HEK293 (cell line): ENCODE results near the gene OAF.

Source experiments
- CTCF ChIA-PET: fragments of 350-600 bp; formaldehyde crosslinking; extraction: SDS; loops from one replicate; lab custom pipeline; 2021; ENCODE audit warnings: antibody characterized with exemption; lab: Yijun Ruan, JAX
- POLR2A ChIA-PET: fragments of 300-600 bp; formaldehyde crosslinking; extraction: SDS; loops from one replicate; lab custom pipeline; 2020; ENCODE audit warnings: antibody characterized with exemption, inconsistent platforms; lab: Yijun Ruan, JAX
- H3K27ac ChIP-seq: fragments of 200-500 bp; sonication (Bioruptor generic); 2 replicates; pipeline ENCODE4 v1.5.1; 2014; ENCODE audit warnings: low read depth, low read length, control low read depth, inconsistent platforms; ENCODE audit errors: extremely low read depth
- H3K36me3 ChIP-seq, 2 experiments: fragments of 200-500 bp in 1 of 2; sonication (Bioruptor generic) in 1 of 2; 1 replicate in 1 of 2; 2 replicates in 1 of 2; pipeline ENCODE4 v1.5.1; 2014 to 2017; ENCODE audit warnings: inconsistent platforms in 2 of 2, low read length in 2 of 2; ENCODE audit not compliant: control insufficient read depth in 2 of 2, insufficient read depth in 1 of 2
- H3K4me1 ChIP-seq: fragments of 200-500 bp; sonication (Bioruptor generic); 2 replicates; pipeline ENCODE4 v1.5.1; 2014; ENCODE audit warnings: mild to moderate bottlenecking, low read length, inconsistent platforms; ENCODE audit not compliant: control insufficient read depth, insufficient read depth
- H3K4me3 ChIP-seq: 2 replicates; pipeline ENCODE4 v1.5.1; 2011; ENCODE audit warnings: low read depth, mild to moderate bottlenecking, control low read depth, low read length, moderate library complexity
- H3K9me3 ChIP-seq: fragments of 200-500 bp; sonication (Bioruptor generic); 2 replicates; pipeline ENCODE4 v1.5.1; 2014; ENCODE audit warnings: low read depth, low read length, inconsistent platforms; ENCODE audit not compliant: control insufficient read depth, insufficient read depth
- BCL11A ChIP-seq: fragments of 450-650 bp; formaldehyde crosslinking; IDR thresholded peaks from 2 replicates; pipeline ENCODE4 v1.5.1; 2016; ENCODE audit warnings: low read depth, missing biosample characterization, missing genetic modification characterization
- BCL11B ChIP-seq: fragments of 450-650 bp; formaldehyde crosslinking; IDR thresholded peaks from 2 replicates; pipeline ENCODE4 v1.5.1; 2016; ENCODE audit warnings: low read depth, missing biosample characterization, missing genetic modification characterization
- EGR2 ChIP-seq: fragments of 450-650 bp; formaldehyde crosslinking; IDR thresholded peaks from 2 replicates; pipeline ENCODE4 v1.5.1; 2016; ENCODE audit warnings: low read depth, missing biosample characterization, missing genetic modification characterization
- GFI1B ChIP-seq: fragments of 450-650 bp; formaldehyde crosslinking; IDR thresholded peaks from 2 replicates; pipeline ENCODE4 v1.5.1; 2016; ENCODE audit warnings: missing biosample characterization, missing genetic modification characterization
- GLIS1 ChIP-seq: fragments of 450-650 bp; formaldehyde crosslinking; IDR thresholded peaks from 2 replicates; pipeline ENCODE4 v1.5.1; 2016; ENCODE audit warnings: missing biosample characterization, missing genetic modification characterization
- HOXD13 ChIP-seq: sonication (generic); formaldehyde crosslinking; IDR thresholded peaks from 2 replicates; pipeline ENCODE4 v1.8.0; 2022; ENCODE audit warnings: missing genetic modification reagents, borderline replicate concordance
- OSR2 ChIP-seq: fragments of 450-650 bp; formaldehyde crosslinking; IDR thresholded peaks from 2 replicates; pipeline ENCODE4 v1.5.1; 2016; ENCODE audit warnings: missing biosample characterization, missing genetic modification characterization
- SP7 ChIP-seq: fragments of 450-650 bp; formaldehyde crosslinking; IDR thresholded peaks from 2 replicates; pipeline ENCODE4 v1.5.1; 2016; ENCODE audit warnings: missing biosample characterization, missing genetic modification characterization
- WT1 ChIP-seq: fragments of 450-650 bp; formaldehyde crosslinking; IDR thresholded peaks from 2 replicates; pipeline ENCODE4 v1.5.1; 2016; ENCODE audit warnings: missing biosample characterization, missing genetic modification characterization
- ZFHX2 ChIP-seq: fragments of 450-650 bp; formaldehyde crosslinking; conservative IDR thresholded peaks from 2 replicates; pipeline ENCODE4 v1.5.1; 2016; ENCODE audit warnings: missing biosample characterization, missing genetic modification characterization
- ZFP3 ChIP-seq: fragments of 450-650 bp; formaldehyde crosslinking; IDR thresholded peaks from 2 replicates; pipeline ENCODE4 v1.5.1; 2016; ENCODE audit warnings: low read depth, missing biosample characterization, missing genetic modification characterization
- ZIC2 ChIP-seq: fragments of 450-650 bp; formaldehyde crosslinking; IDR thresholded peaks from 2 replicates; pipeline ENCODE4 v1.5.1; 2016; ENCODE audit warnings: missing biosample characterization, missing genetic modification characterization
- ZNF274 ChIP-seq, 2 experiments: fragments of 200-500 bp in 1 of 2; fragments of 450-650 bp in 1 of 2; sonication (Bioruptor generic) in 1 of 2; formaldehyde crosslinking in 1 of 2; IDR thresholded peaks; 2 replicates each; pipeline versions ENCODE4 v1.5.1 to v1.6.1; 2014 to 2016; ENCODE audit warnings: borderline replicate concordance in 1 of 2, inconsistent platforms in 1 of 2, low read length in 1 of 2, missing biosample characterization in 1 of 2, missing genetic modification characterization in 1 of 2
- ZNF426 ChIP-seq: fragments of 450-650 bp; formaldehyde crosslinking; IDR thresholded peaks from 2 replicates; pipeline ENCODE4 v1.5.1; 2017; ENCODE audit warnings: missing biosample characterization, missing genetic modification characterization, mild to moderate bottlenecking, inconsistent platforms, moderate library complexity
- ZNF677 ChIP-seq: fragments of 450-650 bp; IDR thresholded peaks from 2 replicates; pipeline ENCODE4 v1.5.0; 2018; ENCODE audit warnings: missing biosample characterization, mild to moderate bottlenecking, missing genetic modification characterization, moderate library complexity
- TF ChIP-seq, protein P1 (sequence below): fragments of 450-650 bp; formaldehyde crosslinking; IDR thresholded peaks from 2 replicates; pipeline ENCODE4 v1.5.1; 2016; ENCODE audit warnings: missing biosample characterization, missing genetic modification characterization
- TF ChIP-seq, protein P2 (sequence below): fragments of 450-650 bp; formaldehyde crosslinking; IDR thresholded peaks from 2 replicates; pipeline ENCODE4 v1.5.1; 2016; ENCODE audit warnings: missing biosample characterization, missing genetic modification characterization
- TF ChIP-seq, protein P3 (sequence below): fragments of 450-650 bp; formaldehyde crosslinking; IDR thresholded peaks from 2 replicates; pipeline ENCODE4 v1.5.1; 2016; ENCODE audit warnings: missing biosample characterization, missing genetic modification characterization
- TF ChIP-seq, protein P4 (sequence below): fragments of 450-650 bp; formaldehyde crosslinking; IDR thresholded peaks from 2 replicates; pipeline ENCODE4 v1.5.1; 2016; ENCODE audit warnings: missing biosample characterization, missing genetic modification characterization
- TF ChIP-seq, protein P5 (sequence below): fragments of 450-650 bp; formaldehyde crosslinking; IDR thresholded peaks from 2 replicates; pipeline ENCODE4 v1.5.1; 2016; ENCODE audit warnings: missing biosample characterization, missing genetic modification characterization

OAF gene

DNA sequence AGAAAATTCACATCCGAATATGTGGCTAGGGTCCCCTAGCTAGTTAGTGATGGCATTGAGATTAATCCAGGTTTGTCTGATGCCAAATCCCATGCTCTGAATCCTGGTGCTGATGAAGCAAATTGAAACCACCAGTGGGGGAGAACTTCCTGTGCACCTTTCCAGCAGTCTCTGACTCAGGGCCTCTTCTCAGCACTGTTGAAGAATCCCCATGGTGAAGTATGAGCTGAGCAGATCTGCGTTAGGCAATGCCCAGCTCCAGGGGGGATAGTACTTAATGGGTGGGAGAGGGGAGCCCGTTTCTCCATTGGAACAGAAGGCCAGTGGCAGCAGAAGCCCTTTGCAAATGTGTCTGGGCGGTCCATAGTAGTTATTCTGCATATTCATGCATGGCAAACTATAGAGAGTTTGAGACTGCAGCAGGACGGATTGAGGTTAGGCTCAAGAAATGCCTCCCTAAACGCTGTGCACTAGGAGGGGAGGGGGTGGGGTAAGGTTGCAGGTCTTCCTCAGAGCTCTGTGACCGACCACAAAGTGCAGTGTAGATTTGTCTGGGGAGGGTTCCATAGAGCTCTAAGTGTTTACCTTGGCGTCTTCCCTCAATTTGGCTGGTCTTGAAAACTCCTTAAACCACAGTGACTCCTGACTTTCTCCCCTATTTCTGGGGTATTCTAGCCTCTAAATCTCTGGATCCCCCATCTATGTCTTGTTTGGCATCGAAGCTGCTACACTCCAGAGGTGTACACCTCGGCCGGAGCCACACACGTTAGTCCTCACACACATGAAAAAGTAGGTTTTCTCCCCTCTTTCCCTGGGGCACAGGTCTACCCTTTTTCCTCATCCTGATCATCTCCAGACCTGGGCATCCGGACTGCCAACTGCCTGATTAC is 33.9 kb downstream of the OAF start:
- CTCF ChIA-PET: interaction anchor here (1.5 to 6.1 kb wide), 3 partner anchors 9 to 60 kb away, joined by 5 to 37 read pairs (median 26); no protein-coding TSS in a partner anchor
- Histone ChIP-seq H3K4me1 (no peaks in the 10 kb centered on the region), H3K36me3 (no peaks in the 10 kb centered on the region), H3K9me3 (no peaks in the 10 kb centered on the region), H3K27ac (no peak overlapping the region), H3K4me3 (no peak overlapping the region)
- TF ChIP-seq WT1 (tag by site-specific recombination): 0 out of 2 replicates have a peak, but pooled peaks have one; percentile 20
- TF ChIP-seq ZIC2 (tag by site-specific recombination): peak; percentile 43; the same call in 1 of the 2 replicates
- TF ChIP-seq ZFHX2 (tag by site-specific recombination): no peak
- peak; percentile 22; the same call in 1 of the 2 replicates for TF ChIP-seq GLIS1 (tag by site-specific recombination)
- TF ChIP-seq ZNF677 (tag by site-specific recombination): peak; percentile 69; the same call in 1 of the 2 replicates
- POLR2A ChIA-PET: no interaction called here

DNA sequence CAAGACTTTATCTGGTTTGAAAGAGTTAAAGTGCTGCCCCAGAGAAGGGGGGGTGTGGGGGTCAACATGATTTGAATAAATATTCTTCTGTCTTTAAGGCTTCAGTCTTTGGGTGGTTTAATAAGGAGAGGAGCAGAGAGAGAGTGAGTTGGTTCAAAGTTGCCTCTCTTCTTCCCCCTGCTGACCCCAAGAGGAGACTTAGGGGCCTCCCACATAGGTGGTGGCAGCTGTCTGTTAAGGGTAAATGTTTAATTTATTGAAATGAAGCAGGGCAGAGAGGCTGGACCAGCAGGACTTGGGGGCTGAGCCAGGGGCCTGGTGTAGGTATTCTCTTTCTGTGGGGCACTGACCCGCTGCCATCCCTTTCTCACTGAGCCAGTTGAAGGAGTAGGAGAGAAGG is 34.6 kb downstream of the OAF start:
- H3K4me3 ChIP-seq: no peak overlapping the region
- H3K4me1 ChIP-seq: no peaks in the 10 kb centered on the region
- ChIA-PET CTCF (interaction anchor here (1.5 to 6.1 kb wide), 4 partner anchors 10 to 59 kb away, joined by 5 to 37 read pairs (median 16); no protein-coding TSS in a partner anchor), POLR2A (no interaction called here)
- no peaks in the 10 kb centered on the region for H3K9me3 ChIP-seq
- TF ChIP-seq, protein P1, sequence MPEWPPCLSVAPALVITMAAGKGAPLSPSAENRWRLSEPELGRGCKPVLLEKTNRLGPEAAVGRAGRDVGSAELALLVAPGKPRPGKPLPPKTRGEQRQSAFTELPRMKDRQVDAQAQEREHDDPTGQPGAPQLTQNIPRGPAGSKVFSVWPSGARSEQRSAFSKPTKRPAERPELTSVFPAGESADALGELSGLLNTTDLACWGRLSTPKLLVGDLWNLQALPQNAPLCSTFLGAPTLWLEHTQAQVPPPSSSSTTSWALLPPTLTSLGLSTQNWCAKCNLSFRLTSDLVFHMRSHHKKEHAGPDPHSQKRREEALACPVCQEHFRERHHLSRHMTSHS (tag by site-specific recombination): no peak
- TF ChIP-seq, protein P2, sequence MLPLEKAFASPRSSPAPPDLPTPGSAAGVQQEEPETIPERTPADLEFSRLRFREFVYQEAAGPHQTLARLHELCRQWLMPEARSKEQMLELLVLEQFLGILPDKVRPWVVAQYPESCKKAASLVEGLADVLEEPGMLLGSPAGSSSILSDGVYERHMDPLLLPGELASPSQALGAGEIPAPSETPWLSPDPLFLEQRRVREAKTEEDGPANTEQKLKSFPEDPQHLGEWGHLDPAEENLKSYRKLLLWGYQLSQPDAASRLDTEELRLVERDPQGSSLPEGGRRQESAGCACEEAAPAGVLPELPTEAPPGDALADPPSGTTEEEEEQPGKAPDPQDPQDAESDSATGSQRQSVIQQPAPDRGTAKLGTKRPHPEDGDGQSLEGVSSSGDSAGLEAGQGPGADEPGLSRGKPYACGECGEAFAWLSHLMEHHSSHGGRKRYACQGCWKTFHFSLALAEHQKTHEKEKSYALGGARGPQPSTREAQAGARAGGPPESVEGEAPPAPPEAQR: no peak
- TF ChIP-seq ZNF426 (no peak), HOXD13 (CRISPR knock-in tag) (no peak), BCL11A (tag by site-specific recombination) (no peak), GFI1B (tag by site-specific recombination) (no peak)
- TF ChIP-seq, protein P3, sequence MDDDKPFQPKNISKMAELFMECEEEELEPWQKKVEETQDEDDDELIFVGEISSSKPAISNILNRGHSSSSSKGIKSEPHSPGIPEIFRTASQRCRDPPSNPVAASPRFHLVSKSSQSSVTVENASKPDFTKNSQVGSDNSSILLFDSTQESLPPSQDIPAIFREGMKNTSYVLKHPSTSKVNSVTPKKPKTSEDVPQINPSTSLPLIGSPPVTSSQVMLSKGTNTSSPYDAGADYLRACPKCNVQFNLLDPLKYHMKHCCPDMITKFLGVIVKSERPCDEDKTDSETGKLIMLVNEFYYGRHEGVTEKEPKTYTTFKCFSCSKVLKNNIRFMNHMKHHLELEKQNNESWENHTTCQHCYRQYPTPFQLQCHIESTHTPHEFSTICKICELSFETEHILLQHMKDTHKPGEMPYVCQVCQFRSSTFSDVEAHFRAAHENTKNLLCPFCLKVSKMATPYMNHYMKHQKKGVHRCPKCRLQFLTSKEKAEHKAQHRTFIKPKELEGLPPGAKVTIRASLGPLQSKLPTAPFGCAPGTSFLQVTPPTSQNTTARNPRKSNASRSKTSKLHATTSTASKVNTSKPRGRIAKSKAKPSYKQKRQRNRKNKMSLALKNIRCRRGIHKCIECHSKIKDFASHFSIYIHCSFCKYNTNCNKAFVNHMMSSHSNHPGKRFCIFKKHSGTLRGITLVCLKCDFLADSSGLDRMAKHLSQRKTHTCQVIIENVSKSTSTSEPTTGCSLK (tag by site-specific recombination): no peak
- TF ChIP-seq, all 188 proteins: peak for 0
- no peaks in the 10 kb centered on the region for H3K36me3 ChIP-seq
- no peak overlapping the region for H3K27ac ChIP-seq

DNA sequence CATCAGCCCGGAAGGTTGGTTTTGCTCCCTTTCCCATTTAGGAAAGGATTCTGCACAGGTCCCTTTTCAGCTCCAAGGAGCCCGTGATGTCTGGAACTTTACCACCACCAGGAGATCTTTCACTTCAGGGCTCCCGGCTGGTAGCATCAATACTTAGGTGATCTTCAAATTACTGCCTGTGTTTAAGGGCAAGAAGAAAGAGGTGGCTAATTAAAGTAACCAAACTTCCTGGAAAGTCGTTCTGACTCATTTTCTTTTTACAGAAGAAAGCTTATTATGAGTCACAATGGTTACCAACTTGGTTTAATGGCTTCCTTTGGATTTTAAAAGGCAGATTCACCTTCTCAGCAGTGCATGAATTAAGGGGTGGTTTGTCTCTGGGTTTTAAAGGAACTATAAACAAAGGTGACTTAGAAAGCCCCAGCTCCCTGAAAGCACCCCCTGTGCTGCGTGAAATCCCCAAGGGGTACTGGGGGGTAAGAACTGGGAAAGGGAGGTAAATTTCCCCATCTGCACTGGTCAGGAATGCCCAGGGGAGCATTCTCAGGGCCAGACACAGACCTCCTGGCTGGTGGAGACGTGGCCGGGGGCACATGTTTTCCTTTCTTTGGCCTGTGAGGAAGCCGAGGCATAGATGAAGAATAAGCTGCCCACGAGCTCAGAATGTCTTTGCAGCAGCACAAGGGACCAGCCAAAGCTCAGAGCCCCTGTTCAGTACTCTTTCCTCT is 37.9 kb downstream of the OAF start:
- Histone ChIP-seq H3K36me3 (no peaks in the 10 kb centered on the region), H3K27ac (no peak overlapping the region), H3K9me3 (no peaks in the 10 kb centered on the region), H3K4me3 (no peak overlapping the region), H3K4me1 (no peaks in the 10 kb centered on the region)
- ChIA-PET POLR2A (no interaction called here), CTCF (interaction anchor here (1.0 to 6.1 kb wide), 5 partner anchors 13 to 52 kb away, joined by 4 to 37 read pairs (median 13); no protein-coding TSS in a partner anchor)
- TF ChIP-seq GLIS1 (tag by site-specific recombination) (peak; percentile 94), EGR2 (tag by site-specific recombination) (no peak), ZFP3 (tag by site-specific recombination) (no peak), ZNF274 (IDR thresholded peaks at IDR 0.05; ENCODE audit: low read length) (no peak), ZNF274 (tag by site-specific recombination; IDR thresholded peaks at IDR 0.05; ENCODE audit: borderline replicate concordance) (no peak), BCL11B (no peak), OSR2 (peak; percentile 29; the same call in 1 of the 2 replicates), SP7 (peak; percentile 34; the same call in 1 of the 2 replicates)
- TF ChIP-seq, protein P4, sequence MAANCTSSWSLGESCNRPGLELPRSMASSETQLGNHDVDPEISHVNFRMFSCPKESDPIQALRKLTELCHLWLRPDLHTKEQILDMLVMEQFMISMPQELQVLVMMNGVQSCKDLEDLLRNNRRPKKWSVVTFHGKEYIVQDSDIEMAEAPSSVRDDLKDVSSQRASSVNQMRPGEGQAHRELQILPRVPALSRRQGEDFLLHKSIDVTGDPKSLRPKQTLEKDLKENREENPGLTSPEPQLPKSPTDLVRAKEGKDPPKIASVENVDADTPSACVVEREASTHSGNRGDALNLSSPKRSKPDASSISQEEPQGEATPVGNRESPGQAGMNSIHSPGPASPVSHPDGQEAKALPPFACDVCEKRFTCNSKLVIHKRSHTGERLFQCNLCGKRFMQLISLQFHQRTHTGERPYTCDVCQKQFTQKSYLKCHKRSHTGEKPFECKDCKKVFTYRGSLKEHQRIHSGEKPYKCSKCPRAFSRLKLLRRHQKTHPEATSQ (tag by site-specific recombination): no peak
- TF ChIP-seq, protein P5, sequence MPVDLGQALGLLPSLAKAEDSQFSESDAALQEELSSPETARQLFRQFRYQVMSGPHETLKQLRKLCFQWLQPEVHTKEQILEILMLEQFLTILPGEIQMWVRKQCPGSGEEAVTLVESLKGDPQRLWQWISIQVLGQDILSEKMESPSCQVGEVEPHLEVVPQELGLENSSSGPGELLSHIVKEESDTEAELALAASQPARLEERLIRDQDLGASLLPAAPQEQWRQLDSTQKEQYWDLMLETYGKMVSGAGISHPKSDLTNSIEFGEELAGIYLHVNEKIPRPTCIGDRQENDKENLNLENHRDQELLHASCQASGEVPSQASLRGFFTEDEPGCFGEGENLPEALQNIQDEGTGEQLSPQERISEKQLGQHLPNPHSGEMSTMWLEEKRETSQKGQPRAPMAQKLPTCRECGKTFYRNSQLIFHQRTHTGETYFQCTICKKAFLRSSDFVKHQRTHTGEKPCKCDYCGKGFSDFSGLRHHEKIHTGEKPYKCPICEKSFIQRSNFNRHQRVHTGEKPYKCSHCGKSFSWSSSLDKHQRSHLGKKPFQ (tag by site-specific recombination): no peak
